GM12865 (cell line): ENCODE measurements around the gene SPOCK3.

Experiments
- DNase-seq: peaks from one replicate; pipeline ENCODE4 v3.0.0; 2010; ENCODE audit warnings: low read depth
- H3K4me3 ChIP-seq: 2 replicates; pipeline ENCODE4 v1.5.1; 2011; ENCODE audit warnings: mild to moderate bottlenecking, low read depth, low read length, control low read depth
- TF ChIP-seq, protein P1 (sequence below): IDR thresholded peaks from 2 replicates; pipeline ENCODE4 v1.5.1; 2011; ENCODE audit warnings: low read length, control low read depth, low read depth, inconsistent platforms; ENCODE audit not compliant: insufficient read depth; ENCODE audit errors: missing control alignments

The SPOCK3 gene

GRCh38 chr4:167238226-167238625 lies 3.9 kb upstream of the SPOCK3 start:
- no peak overlapping the region for H3K4me3 ChIP-seq
- TF ChIP-seq, protein P1, sequence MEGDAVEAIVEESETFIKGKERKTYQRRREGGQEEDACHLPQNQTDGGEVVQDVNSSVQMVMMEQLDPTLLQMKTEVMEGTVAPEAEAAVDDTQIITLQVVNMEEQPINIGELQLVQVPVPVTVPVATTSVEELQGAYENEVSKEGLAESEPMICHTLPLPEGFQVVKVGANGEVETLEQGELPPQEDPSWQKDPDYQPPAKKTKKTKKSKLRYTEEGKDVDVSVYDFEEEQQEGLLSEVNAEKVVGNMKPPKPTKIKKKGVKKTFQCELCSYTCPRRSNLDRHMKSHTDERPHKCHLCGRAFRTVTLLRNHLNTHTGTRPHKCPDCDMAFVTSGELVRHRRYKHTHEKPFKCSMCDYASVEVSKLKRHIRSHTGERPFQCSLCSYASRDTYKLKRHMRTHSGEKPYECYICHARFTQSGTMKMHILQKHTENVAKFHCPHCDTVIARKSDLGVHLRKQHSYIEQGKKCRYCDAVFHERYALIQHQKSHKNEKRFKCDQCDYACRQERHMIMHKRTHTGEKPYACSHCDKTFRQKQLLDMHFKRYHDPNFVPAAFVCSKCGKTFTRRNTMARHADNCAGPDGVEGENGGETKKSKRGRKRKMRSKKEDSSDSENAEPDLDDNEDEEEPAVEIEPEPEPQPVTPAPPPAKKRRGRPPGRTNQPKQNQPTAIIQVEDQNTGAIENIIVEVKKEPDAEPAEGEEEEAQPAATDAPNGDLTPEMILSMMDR, result no peak
- no peak for DNase-seq

- TF ChIP-seq, protein P1, result no peak
- DNase-seq, result peak; percentile 69
- peak overlapping the region; percentile 83 for H3K4me3 ChIP-seq
These were observed 494 bp downstream of the SPOCK3 start for GRCh38 chr4:167233685-167234315.

DNA sequence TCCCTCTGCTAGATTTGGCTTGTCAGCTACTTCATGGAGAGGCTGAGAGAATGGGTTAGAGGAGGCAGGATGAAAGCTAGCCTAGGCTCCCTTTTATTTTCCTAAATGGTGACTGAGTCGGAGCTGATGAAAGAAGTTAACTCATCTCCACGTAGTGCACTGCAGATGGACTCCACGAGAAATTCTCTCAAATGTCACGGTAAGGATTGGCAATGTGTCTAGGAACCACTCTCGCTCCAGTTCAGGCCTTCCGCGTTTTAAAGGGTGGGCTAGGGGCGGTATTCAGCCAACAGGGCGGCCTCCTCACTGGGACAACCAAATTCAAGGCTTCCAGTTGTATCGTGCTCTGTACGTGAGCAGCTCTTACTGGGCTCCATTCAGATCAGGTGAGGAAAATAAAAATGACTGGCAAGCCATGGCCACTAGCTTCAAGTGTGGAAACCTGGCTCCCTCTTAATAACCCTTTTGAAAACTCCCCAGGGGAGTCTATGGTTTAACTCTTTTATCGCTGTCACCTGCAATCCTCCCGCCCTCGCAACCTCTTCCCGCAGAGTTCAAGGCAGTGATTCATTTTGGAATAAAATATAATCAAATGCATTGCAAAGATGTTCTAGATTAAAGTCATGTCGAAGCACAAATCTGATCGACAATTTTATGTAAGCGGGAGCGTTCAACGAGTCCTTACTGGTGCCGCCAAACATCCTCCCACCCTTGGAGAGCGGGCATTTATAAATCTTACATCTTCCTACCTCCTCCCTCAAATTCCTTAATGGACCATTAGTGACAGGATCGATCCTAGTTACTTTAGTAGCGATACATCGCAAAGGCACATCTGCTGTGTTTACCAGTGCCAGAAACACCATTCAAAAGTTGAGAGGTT lies 1.2 kb downstream of the SPOCK3 start:
- peak overlapping the region; percentile 83 for H3K4me3 ChIP-seq
- TF ChIP-seq, protein P1, result no peak
- DNase-seq, result no peak

DNA sequence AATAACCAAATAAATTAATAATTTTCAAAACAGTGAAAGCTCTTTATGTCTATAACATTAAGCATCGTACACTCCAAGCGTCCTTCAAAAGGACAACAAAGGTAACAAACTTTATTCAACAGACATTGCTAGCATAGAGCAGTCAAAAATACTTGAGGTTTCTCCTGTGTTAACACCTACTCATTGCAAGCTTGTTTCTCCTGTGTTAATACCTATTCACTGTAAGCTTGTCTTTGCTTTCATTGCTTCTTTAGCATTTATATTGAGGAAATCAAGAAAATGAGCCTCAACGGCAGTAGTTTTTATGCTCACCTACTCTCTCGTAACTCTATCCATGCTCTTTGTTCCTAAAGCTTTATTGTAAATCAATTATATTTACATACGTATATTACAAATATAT lies 3.5 kb downstream of the SPOCK3 start:
- TF ChIP-seq, protein P1, result no peak
- no peak overlapping the region for H3K4me3 ChIP-seq
- no peak for DNase-seq

DNA sequence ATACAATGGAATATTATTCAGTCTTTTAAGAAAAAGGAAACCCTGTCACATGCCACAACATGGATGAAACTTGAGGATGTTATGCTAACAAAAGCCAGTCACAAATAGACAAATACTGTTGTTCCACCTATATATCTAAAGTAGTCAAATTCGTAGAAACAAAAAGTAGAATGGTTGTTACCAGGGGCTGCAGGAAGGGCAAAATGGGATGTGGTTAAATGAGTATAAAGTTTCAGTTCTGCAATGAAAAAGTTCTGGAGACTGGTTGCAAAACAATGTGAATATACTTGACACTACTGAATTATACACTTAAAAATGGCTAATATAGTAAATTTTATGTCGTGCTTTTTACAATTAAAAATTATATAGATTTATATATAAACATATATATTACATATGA lies 12.2 kb downstream of the SPOCK3 start:
- DNase-seq, result peak; percentile 63
- TF ChIP-seq, protein P1, result no peak
- H3K4me3 ChIP-seq, result no peak overlapping the region

- DNase-seq, result peak; percentile 11
- no peak overlapping the region for H3K4me3 ChIP-seq
- TF ChIP-seq, protein P1, result no peak
These were observed 13.2 kb downstream of the SPOCK3 start for GRCh38 chr4:167221084-167221483.
